GM23248 (cell line): ENCODE measurements around the gene LMO7.

Experiments
- EZH2 ChIP-seq: fragments of 200-600 bp; sonication (generic); IDR thresholded peaks from 2 replicates; pipeline ENCODE4 v1.6.1; 2018; ENCODE audit warnings: antibody characterized with exemption, mild to moderate bottlenecking; ENCODE audit not compliant: insufficient read depth, poor library complexity, severe bottlenecking
- EZH2phosphoT487 ChIP-seq: fragments of 200-600 bp; sonication (generic); IDR thresholded peaks from 2 replicates; pipeline ENCODE4 v1.6.1; 2018; ENCODE audit warnings: antibody characterized with exemption, moderate library complexity, mild to moderate bottlenecking, low read depth; ENCODE audit not compliant: insufficient read depth

- no peak for TF ChIP-seq EZH2
- no peak for TF ChIP-seq EZH2phosphoT487
Observed at GRCh38 chr13:75704194-75704926, 68.2 kb downstream of the LMO7 start.
